GM12878 (cell line): ENCODE results near the gene MT1H. TPM values are rescaled to one million over a fixed set of nuclear protein-coding genes. Genes with fewer than 3 reads are reported as not detected.

Source experiments
- ATAC-seq: fragments of 200-7000 bp; cut with Tn5 transposase; 3 replicates; pipeline ENCODE4 v1.9.1; 2020; ENCODE audit warnings: mild to moderate bottlenecking, moderate library complexity
- BruUV-seq: library from RNA; stranded (reverse); fragments of 400-500 nt; replicated peaks from 2 replicates; lab custom pipeline; 2021; lab: Mats Ljungman, UMichigan
- CTCF ChIA-PET: fragments of 300-600 bp; sonication (Branson Sonifier 250); formaldehyde crosslinking; extraction: SDS; loops from one replicate; lab custom pipeline; 2021; ENCODE audit warnings: inconsistent platforms; lab: Yijun Ruan, JAX
- POLR2A ChIA-PET: fragments of 350-600 bp; formaldehyde crosslinking; extraction: SDS; loops from one replicate; lab custom pipeline; 2021; ENCODE audit warnings: inconsistent platforms; lab: Charles Lee
- RAD21 ChIA-PET: fragments of 300-600 bp; sonication (Branson Sonifier 250); formaldehyde crosslinking; loops from one replicate; lab custom pipeline; 2023; ENCODE audit warnings: antibody characterized with exemption; ENCODE audit not compliant: unreplicated experiment; lab: Charles Lee
- SMC1A ChIA-PET: fragments of 300-600 bp; sonication (Branson Sonifier 250); formaldehyde crosslinking; loops from one replicate; lab custom pipeline; 2023; ENCODE audit not compliant: unreplicated experiment, uncharacterized antibody; lab: Charles Lee
- DNase-seq: peaks from one replicate; pipeline ENCODE4 v3.0.0-alpha.2; 2011; ENCODE audit warnings: low read depth, low spot score
- FAIRE-seq: peaks from 3 replicates; lab custom pipeline; 2011; peaks lifted over from hg19 to GRCh38; lab: Jason Lieb, UNC
- H2AFZ ChIP-seq: 2 replicates; pipeline ENCODE4 v1.6.0; 2011; ENCODE audit warnings: low read depth, low read length, control low read depth; ENCODE audit not compliant: control insufficient read depth
- H3K27ac ChIP-seq: 2 replicates; pipeline ENCODE4 v1.5.1; 2011; ENCODE audit warnings: control low read depth; ENCODE audit not compliant: control insufficient read depth, insufficient read depth
- H3K27me3 ChIP-seq, 2 experiments: replicated peaks in 1 of 2; 2 replicates each; pipeline versions ENCODE4 v1.6.0 to v1.6.1; 2011; ENCODE audit warnings: low read length in 1 of 2; ENCODE audit not compliant: control insufficient read depth in 2 of 2, insufficient read depth in 2 of 2
- H3K36me3 ChIP-seq, 2 experiments: 2 replicates each; pipeline ENCODE4 v1.5.1; 2011; ENCODE audit warnings: low read length in 1 of 2; ENCODE audit not compliant: control insufficient read depth in 2 of 2, insufficient read depth in 2 of 2
- H3K4me1 ChIP-seq: 2 replicates; pipeline ENCODE4 v1.6.1; 2011; ENCODE audit warnings: mild to moderate bottlenecking, low read length, moderate library complexity, mixed read lengths; ENCODE audit not compliant: control insufficient read depth, insufficient read depth
- H3K4me2 ChIP-seq: 2 replicates; pipeline ENCODE4 v1.6.0; 2011; ENCODE audit warnings: control low read depth; ENCODE audit not compliant: control insufficient read depth, insufficient read depth
- H3K4me3 ChIP-seq: fragments of 200-600 bp; sonication (generic); 2 replicates; pipeline ENCODE4 v1.5.1; 2016
- H3K79me2 ChIP-seq: 2 replicates; pipeline ENCODE4 v1.6.0; 2011; ENCODE audit warnings: low read length; ENCODE audit not compliant: control insufficient read depth, insufficient read depth
- H3K9ac ChIP-seq: 2 replicates; pipeline ENCODE4 v1.8.0; 2011; ENCODE audit warnings: low read length, control low read depth, mixed read lengths; ENCODE audit not compliant: control insufficient read depth, insufficient read depth
- H3K9me3 ChIP-seq: replicated peaks from 3 replicates; pipeline ENCODE4 v1.5.1; 2011; ENCODE audit warnings: mild to moderate bottlenecking, low read length; ENCODE audit not compliant: control insufficient read depth, insufficient read depth
- H4K20me1 ChIP-seq: 2 replicates; pipeline ENCODE4 v1.6.0; 2011; ENCODE audit not compliant: control insufficient read depth, insufficient read depth
- ESRRA ChIP-seq: IDR thresholded peaks from 2 replicates; pipeline ENCODE4 v1.6.1; 2012; ENCODE audit warnings: mild to moderate bottlenecking, low read length, improper control_type of control experiment
- RAD51 ChIP-seq: fragments of 450-650 bp; IDR thresholded peaks from 2 replicates; pipeline ENCODE4 v1.6.1; 2016; ENCODE audit warnings: moderate library complexity, mild to moderate bottlenecking, inconsistent platforms
- TCF3 ChIP-seq: IDR thresholded peaks from 2 replicates; pipeline ENCODE4 v1.6.1; 2012; ENCODE audit warnings: low read depth, mild to moderate bottlenecking, low read length, borderline replicate concordance; ENCODE audit not compliant: insufficient read depth
- WGBS: methylation state at CpG from one replicate; pipeline ENCODE4 v1.1.6; 2016; ENCODE audit warnings: low lambda C conversion rate; ENCODE audit not compliant: insufficient replicate concordance, insufficient coverage; ENCODE audit errors: missing lambda C conversion rate; 5-methylcytosine and 5-hydroxymethylcytosine counted together
- in situ Hi-C: fragments of 300-500 bp; cut with MboI; formaldehyde crosslinking; loops from 9 replicates; pipeline ENCODE4 v1.14.3; 2018; ENCODE audit warnings: mixed read lengths
- intact Hi-C: fragments of 100-400 bp; cut with micrococcal nuclease; formaldehyde crosslinking; loops from one replicate; pipeline ENCODE4 v1.14.2; 2022; ENCODE audit not compliant: unreplicated experiment
- polyA plus RNA-seq, 11 experiments: library from polyadenylated mRNA; depleted of rRNA in 4 of 11; unstranded in 6 of 11; stranded (reverse) in 5 of 11; fragments of >200 nt; fragmentation: Nextera tagmentation in 4 of 11; fragmentation: Illumina TruSeq in 1 of 11; extraction: Ambion mirVana in 4 of 11; extraction: Trizol in 1 of 11; gene quantifications; 1 replicate in 1 of 11; 2 replicates in 10 of 11; pipeline versions ENCODE4 v1.2.1 to v1.2.3, GENCODE V29; 2011 to 2016; ENCODE audit warnings: inconsistent platforms in 2 of 11, missing spikeins in 2 of 11, low read depth in 1 of 11
- total RNA-seq, 4 experiments: library from RNA; depleted of rRNA in 3 of 4; stranded (reverse); fragments of >200 nt in 3 of 4; fragmentation: Illumina TruSeq in 1 of 4; extraction: Trizol in 1 of 4; gene quantifications; 2 replicates each; pipeline versions ENCODE4 v1.2.1 to v1.2.3, GENCODE V29; 2013 to 2021
- TF ChIP-seq, protein P1 (sequence below): fragments of 450-650 bp; conservative IDR thresholded peaks from 2 replicates; pipeline ENCODE4 v1.6.1; 2017; ENCODE audit warnings: mild to moderate bottlenecking, moderate library complexity

The MT1H gene
- total and polyA plus RNA-seq, 10 of the 15 experiments (the other 5 are each of a cell fraction or from before 2014, with no cell fraction given), result 0.40 to 6.0 (median 1.1) TPM; not detected in 2

DNA sequence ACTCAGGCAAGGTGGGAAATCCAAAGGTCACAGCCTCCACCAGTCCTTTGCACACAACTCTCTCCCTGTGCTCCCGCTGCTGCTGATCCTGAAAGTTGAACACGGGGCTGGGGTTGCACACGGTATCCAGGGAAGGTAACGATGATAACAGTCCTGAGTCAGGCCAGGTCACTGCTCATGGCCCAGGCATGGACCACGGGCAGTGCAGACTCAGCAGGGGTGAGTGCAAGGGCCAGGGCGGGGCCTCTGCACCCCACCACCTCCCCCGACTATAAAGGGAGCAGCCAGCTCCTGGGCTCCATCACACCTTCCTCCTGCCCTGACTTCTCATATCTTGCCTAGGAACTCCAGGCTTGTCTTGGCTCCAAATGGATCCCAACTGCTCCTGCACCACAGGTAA lies 18.0 kb upstream of the MT1H start, which contains the start of gene MT1B (continued):
- TF ChIP-seq ESRRA (no peak), RAD51 (no peak), TCF3 (no peak)

DNA sequence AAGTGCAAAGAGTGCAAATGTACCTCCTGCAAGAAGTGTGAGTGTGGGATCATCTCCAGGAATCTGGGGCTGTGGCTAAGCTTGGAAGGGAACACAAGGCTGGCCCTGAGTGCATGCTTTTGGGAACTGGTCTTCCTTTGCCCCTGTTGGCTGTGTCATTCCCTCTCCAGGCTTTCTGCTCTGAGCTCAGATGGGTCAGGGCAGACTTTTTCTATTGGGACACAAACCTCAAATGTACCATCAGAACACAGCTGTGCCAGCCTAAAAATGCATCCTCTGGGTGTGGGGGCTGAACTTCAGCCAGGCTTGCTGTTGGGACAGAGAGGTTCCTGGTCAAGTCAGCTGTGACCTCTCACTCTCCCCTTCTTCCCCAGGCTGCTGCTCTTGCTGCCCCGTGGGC lies 17.0 kb upstream of the MT1H start:
- ChIA-PET POLR2A (no interaction called here), CTCF (interaction anchor here (0.7 to 1.5 kb wide), 2 partner anchors 141 to 1277 kb away, joined by 3 read pairs; no protein-coding TSS in a partner anchor), SMC1A (interaction anchor here (1.7 kb wide), 1 partner anchor 49 kb away, joined by 4 read pairs; no protein-coding TSS in a partner anchor), RAD21 (interaction anchor here (1.2 to 1.7 kb wide), 2 partner anchors 21 to 49 kb away, joined by 3 to 4 read pairs; no protein-coding TSS in a partner anchor)
- no peaks in the 10 kb centered on the region for H3K4me1 ChIP-seq
- FAIRE-seq (no peak), ATAC-seq (no peak), DNase-seq (no peak)
- in situ Hi-C loops (no loop called here), intact Hi-C loops (no loop called here)
- H3K9me3 ChIP-seq, result no peaks in the 10 kb centered on the region
- no peak overlapping the region for H3K4me3 ChIP-seq
- H4K20me1 ChIP-seq, result no peaks in the 10 kb centered on the region
- H2AFZ ChIP-seq, result no peak overlapping the region
- peaks cover 3 to 5% of the 10 kb centered on the region in 2 experiments; a peak in 3 of 4 replicates for H3K27me3 ChIP-seq
- no peaks in the 10 kb centered on the region for H3K36me3 ChIP-seq
- BruUV-seq, result no TSS peak
- no peaks in the 10 kb centered on the region for H3K79me2 ChIP-seq
- H3K4me2 ChIP-seq, result no peak overlapping the region
- no peak overlapping the region for H3K27ac ChIP-seq
- WGBS, result 0% methylated on average over 1 of the region's 1 CpG
- TF ChIP-seq, protein P1, sequence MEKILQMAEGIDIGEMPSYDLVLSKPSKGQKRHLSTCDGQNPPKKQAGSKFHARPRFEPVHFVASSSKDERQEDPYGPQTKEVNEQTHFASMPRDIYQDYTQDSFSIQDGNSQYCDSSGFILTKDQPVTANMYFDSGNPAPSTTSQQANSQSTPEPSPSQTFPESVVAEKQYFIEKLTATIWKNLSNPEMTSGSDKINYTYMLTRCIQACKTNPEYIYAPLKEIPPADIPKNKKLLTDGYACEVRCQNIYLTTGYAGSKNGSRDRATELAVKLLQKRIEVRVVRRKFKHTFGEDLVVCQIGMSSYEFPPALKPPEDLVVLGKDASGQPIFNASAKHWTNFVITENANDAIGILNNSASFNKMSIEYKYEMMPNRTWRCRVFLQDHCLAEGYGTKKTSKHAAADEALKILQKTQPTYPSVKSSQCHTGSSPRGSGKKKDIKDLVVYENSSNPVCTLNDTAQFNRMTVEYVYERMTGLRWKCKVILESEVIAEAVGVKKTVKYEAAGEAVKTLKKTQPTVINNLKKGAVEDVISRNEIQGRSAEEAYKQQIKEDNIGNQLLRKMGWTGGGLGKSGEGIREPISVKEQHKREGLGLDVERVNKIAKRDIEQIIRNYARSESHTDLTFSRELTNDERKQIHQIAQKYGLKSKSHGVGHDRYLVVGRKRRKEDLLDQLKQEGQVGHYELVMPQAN, result no peak
- TF ChIP-seq, all 136 proteins: peak for 0
- H3K9ac ChIP-seq, result no peak overlapping the region
